Measurements from ENCODE around the gene XPOT. TPM values are rescaled to one million over a fixed set of nuclear protein-coding genes. Genes with fewer than 3 reads are reported as not detected.

The XPOT gene
- total and polyA plus RNA-seq, 2 of the 4 experiments (the other 2 are of a cell fraction): 40.9 to 80.8 TPM

DNA sequence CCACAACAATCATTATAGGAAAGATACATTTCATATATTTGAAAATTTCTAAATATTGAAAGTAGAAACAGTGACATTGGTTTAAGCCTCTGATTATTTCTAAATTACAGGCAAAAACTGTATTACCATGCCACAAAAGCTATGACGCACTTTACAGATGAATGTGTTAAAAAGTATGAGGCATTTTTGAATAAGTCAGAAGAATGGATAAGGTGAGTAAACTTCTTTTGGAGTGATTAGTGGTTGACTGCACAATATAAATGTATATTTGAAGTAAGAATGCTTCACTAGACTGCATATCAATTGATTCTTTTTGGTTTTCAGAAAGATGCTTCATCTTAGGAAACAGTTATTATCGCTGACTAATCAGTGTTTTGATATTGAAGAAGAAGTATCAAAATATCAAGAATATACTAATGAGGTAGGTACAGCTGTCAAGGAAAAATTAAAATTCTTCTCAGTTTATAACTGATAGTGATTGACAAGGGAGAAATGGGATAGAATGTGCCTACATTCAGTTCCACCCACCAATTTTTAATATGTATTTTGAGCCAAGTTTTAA, 92.7 kb downstream of the XPOT start:
- no peaks in the 10 kb centered on the region for H3K9me1 ChIP-seq (ENCODE audit: insufficient read depth, low read length)
- no CpG with 5 or more reads among the region's 2 CpGs for WGBS, 2 experiments (ENCODE audit: extremely low coverage in 2 of 2, insufficient read length in 1 of 2)
- peaks cover 29% of the 10 kb centered on the region for H3K36me3 ChIP-seq (ENCODE audit: control insufficient read depth, insufficient read depth, low read length)

More for the DNA sequence above, 92.7 kb downstream of the XPOT start:
- Histone ChIP-seq H4K91ac (ENCODE audit: insufficient read depth, low read depth, low read length) (no peak overlapping the region), H2BK20ac (ENCODE audit: low read depth, low read length) (no peak overlapping the region), H3K4me3 (ENCODE audit: insufficient read depth, low read depth, low read length) (no peak overlapping the region), H3K56ac (ENCODE audit: extremely low read depth, insufficient read depth, low read length) (no peak overlapping the region), H3K27me3 (ENCODE audit: control insufficient read depth, insufficient read depth, low read length) (no peaks in the 10 kb centered on the region), H3K18ac (ENCODE audit: low read depth, low read length) (no peak overlapping the region), H4K8ac (ENCODE audit: low read depth in 2 of 2, low read length in 2 of 2) (no peak overlapping the region), H2AK5ac (ENCODE audit: low read depth, low read length) (no peak overlapping the region), H3K9ac (ENCODE audit: low read depth, low read length) (no peak overlapping the region), H2BK120ac (ENCODE audit: low read depth, low read length) (no peak overlapping the region), H3K14ac (replicated peaks; ENCODE audit: low read depth, low read length) (no peak overlapping the region), H2AFZ (replicated peaks; ENCODE audit: low read length, poor library complexity) (no peak overlapping the region), H3K9me3 (ENCODE audit: control insufficient read depth, insufficient read depth, low read length) (no peaks in the 10 kb centered on the region), H3K27ac (ENCODE audit: insufficient read depth, low read length) (no peak overlapping the region), H3K4me1 (ENCODE audit: control insufficient read depth, insufficient read depth, low read length) (no peaks in the 10 kb centered on the region), H2BK15ac (ENCODE audit: low read depth, low read length) (no peak overlapping the region), H3K23ac (ENCODE audit: low read depth, low read length) (no peak overlapping the region), H2AK9ac (replicated peaks; ENCODE audit: low read depth, low read length, poor library complexity) (no peak overlapping the region), H3K4me2 (ENCODE audit: low read depth, low read length) (no peak overlapping the region), H3K79me1 (ENCODE audit: low read depth in 1 of 2, low read length in 2 of 2) (no peaks in the 10 kb centered on the region; a peak in 1 of 4 replicates), H2BK5ac (ENCODE audit: low read depth, low read length, poor library complexity, severe bottlenecking) (no peak overlapping the region), H3K4ac (ENCODE audit: low read depth, low read length) (no peak overlapping the region), H4K5ac (ENCODE audit: low read depth, low read length) (no peak overlapping the region), H4K20me1 (ENCODE audit: insufficient read depth, low read length) (no peaks in the 10 kb centered on the region)
- ChIA-PET POLR2A (ENCODE audit: unreplicated experiment) (no interaction called here), CTCF (no interaction called here)
- intact Hi-C loops (cut with micrococcal nuclease): loop anchor here (5.0 kb wide), 1 partner anchor 65 kb away; no protein-coding TSS in a partner anchor
- in situ Hi-C loops (cut with MboI; ENCODE audit: low sequenced_read_pairs): no loop called here
- dilution Hi-C loops (cut with HindIII; ENCODE audit: low sequenced_read_pairs, unreplicated experiment): no loop called here
- ATAC-seq (ENCODE audit: low read depth) (no peak), DNase-seq (no peak)
- no TSS peak for BruUV-seq (replicated peaks)
- no peak for TF ChIP-seq NFE2L2 (IDR thresholded peaks at IDR 0.05; ENCODE audit: low read depth, low read length)
- TF ChIP-seq CEBPB (IDR thresholded peaks at IDR 0.05; ENCODE audit: low read depth, low read length): no peak
- peak; percentile 62 for TF ChIP-seq MAFK (IDR thresholded peaks at IDR 0.05; ENCODE audit: low read depth, low read length)
